NCI-H146 treated with DMSO at 0.1 percent for 48 hours (cell line): ENCODE measurements around the gene ARHGEF10L.
A peak's percentile ranks its signal among the peaks of the same experiment; 100 is the strongest.

Experiments used
- DNase-seq: peaks from one replicate; lab custom pipeline; 2025; ENCODE audit not compliant: unreplicated experiment; lab: John Stamatoyannopoulos, UW

ARHGEF10L gene

GRCh38 chr1:17568014-17568900, 28.8 kb downstream of the ARHGEF10L start:
- DNase-seq = no peak

GRCh38 chr1:17569200-17570139, 30.0 kb downstream of the ARHGEF10L start:
- no peak for DNase-seq

- DNase-seq = no peak
Observed at GRCh38 chr1:17570228-17570627, 30.7 kb downstream of the ARHGEF10L start.

- no peak for DNase-seq
Observed at GRCh38 chr1:17572264-17572985, 32.9 kb downstream of the ARHGEF10L start.

- DNase-seq = no peak
Observed at GRCh38 chr1:17573518-17574041, 34.1 kb downstream of the ARHGEF10L start.

GRCh38 chr1:17574516-17574915, 35.0 kb downstream of the ARHGEF10L start:
- peak; percentile 8 for DNase-seq

- peak; percentile 49 for DNase-seq
Observed at GRCh38 chr1:17575797-17576518, 36.5 kb downstream of the ARHGEF10L start.

- DNase-seq = peak; percentile 18
Observed at GRCh38 chr1:17576519-17576853, 37.0 kb downstream of the ARHGEF10L start.

GRCh38 chr1:17577907-17578297, 38.4 kb downstream of the ARHGEF10L start:
- no peak for DNase-seq

- DNase-seq = no peak
Observed at GRCh38 chr1:17579951-17580939, 40.7 kb downstream of the ARHGEF10L start.

- DNase-seq = peak; percentile 6
Observed at GRCh38 chr1:17581389-17582123, 42.1 kb downstream of the ARHGEF10L start.

- no peak for DNase-seq
Observed at GRCh38 chr1:17582124-17582774, 42.8 kb downstream of the ARHGEF10L start.

GRCh38 chr1:17584539-17584938, 45.0 kb downstream of the ARHGEF10L start:
- no peak for DNase-seq

GRCh38 chr1:17585266-17585987, 45.9 kb downstream of the ARHGEF10L start:
- DNase-seq = no peak

GRCh38 chr1:17586172-17586964, 46.9 kb downstream of the ARHGEF10L start:
- DNase-seq = no peak

GRCh38 chr1:17587693-17588047, 48.2 kb downstream of the ARHGEF10L start:
- no peak for DNase-seq
